ENCODE measurements around the gene CROCC2. TPM values are rescaled to one million over a fixed set of nuclear protein-coding genes. Genes with fewer than 3 reads are reported as not detected.

Gene CROCC2
- total and polyA plus RNA-seq, 2 of the 13 experiments (the other 11 are each of a cell fraction or from before 2014, with no cell fraction given) = not detected

DNA sequence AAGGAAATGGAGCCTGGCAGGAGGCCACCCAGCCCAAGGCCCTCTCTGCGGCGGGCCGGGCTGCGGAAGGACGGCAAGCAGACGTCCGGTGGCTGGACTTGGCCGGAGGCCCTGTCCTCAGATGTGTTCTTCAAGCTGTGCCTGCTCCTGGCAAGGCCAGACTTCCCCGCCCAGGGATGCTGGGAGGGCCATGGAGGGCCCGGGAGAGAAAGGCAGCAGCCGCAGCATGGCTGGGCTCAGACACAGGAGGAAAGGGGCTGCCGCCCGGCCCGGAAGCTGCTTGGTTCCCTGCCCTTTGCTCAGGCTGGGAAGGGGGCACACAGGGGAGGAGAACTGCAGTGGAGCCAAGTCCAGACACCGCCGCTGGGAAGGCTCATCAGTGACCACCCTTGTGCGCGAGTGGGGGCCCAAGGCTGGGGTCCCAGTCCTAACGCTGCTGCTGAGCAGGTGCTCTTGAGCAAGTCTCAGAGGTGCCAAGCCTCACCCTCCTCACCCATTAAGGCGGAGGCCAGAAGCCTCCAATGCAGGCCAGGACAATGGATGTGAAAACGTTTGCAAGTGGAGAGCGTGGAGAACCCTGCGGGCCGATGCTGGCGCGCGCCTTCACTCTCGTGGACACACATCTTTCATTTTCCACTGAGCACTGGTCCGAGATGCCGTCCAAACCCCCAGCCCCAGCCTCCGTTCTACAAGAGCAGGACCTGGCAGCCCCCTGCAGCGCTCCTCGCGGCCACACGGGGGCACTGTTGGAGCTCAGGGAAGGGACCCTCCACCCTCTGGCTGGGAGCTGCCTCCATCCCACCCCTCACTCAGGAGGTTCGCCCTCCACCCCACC, 7.9 kb downstream of the CROCC2 start (continued):
- TF ChIP-seq, protein P1, sequence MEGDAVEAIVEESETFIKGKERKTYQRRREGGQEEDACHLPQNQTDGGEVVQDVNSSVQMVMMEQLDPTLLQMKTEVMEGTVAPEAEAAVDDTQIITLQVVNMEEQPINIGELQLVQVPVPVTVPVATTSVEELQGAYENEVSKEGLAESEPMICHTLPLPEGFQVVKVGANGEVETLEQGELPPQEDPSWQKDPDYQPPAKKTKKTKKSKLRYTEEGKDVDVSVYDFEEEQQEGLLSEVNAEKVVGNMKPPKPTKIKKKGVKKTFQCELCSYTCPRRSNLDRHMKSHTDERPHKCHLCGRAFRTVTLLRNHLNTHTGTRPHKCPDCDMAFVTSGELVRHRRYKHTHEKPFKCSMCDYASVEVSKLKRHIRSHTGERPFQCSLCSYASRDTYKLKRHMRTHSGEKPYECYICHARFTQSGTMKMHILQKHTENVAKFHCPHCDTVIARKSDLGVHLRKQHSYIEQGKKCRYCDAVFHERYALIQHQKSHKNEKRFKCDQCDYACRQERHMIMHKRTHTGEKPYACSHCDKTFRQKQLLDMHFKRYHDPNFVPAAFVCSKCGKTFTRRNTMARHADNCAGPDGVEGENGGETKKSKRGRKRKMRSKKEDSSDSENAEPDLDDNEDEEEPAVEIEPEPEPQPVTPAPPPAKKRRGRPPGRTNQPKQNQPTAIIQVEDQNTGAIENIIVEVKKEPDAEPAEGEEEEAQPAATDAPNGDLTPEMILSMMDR (CRISPR knock-in tag; IDR thresholded peaks at IDR 0.05) = peak; percentile 98
- TF ChIP-seq MIXL1 (CRISPR knock-in tag; IDR thresholded peaks at IDR 0.05) = no peak
- TF ChIP-seq SKI (IDR thresholded peaks at IDR 0.05; ENCODE audit: partially characterized antibody) = no peak
- no peak for TF ChIP-seq SP1 (IDR thresholded peaks at IDR 0.05)
- TF ChIP-seq SP1 (CRISPR knock-in tag; IDR thresholded peaks at IDR 0.05) = no peak
- TF ChIP-seq ZNF160 (CRISPR knock-in tag; IDR thresholded peaks at IDR 0.05) = 0 out of 2 replicates have a peak, but pooled peaks have one; percentile 18
- TF ChIP-seq, protein P2, sequence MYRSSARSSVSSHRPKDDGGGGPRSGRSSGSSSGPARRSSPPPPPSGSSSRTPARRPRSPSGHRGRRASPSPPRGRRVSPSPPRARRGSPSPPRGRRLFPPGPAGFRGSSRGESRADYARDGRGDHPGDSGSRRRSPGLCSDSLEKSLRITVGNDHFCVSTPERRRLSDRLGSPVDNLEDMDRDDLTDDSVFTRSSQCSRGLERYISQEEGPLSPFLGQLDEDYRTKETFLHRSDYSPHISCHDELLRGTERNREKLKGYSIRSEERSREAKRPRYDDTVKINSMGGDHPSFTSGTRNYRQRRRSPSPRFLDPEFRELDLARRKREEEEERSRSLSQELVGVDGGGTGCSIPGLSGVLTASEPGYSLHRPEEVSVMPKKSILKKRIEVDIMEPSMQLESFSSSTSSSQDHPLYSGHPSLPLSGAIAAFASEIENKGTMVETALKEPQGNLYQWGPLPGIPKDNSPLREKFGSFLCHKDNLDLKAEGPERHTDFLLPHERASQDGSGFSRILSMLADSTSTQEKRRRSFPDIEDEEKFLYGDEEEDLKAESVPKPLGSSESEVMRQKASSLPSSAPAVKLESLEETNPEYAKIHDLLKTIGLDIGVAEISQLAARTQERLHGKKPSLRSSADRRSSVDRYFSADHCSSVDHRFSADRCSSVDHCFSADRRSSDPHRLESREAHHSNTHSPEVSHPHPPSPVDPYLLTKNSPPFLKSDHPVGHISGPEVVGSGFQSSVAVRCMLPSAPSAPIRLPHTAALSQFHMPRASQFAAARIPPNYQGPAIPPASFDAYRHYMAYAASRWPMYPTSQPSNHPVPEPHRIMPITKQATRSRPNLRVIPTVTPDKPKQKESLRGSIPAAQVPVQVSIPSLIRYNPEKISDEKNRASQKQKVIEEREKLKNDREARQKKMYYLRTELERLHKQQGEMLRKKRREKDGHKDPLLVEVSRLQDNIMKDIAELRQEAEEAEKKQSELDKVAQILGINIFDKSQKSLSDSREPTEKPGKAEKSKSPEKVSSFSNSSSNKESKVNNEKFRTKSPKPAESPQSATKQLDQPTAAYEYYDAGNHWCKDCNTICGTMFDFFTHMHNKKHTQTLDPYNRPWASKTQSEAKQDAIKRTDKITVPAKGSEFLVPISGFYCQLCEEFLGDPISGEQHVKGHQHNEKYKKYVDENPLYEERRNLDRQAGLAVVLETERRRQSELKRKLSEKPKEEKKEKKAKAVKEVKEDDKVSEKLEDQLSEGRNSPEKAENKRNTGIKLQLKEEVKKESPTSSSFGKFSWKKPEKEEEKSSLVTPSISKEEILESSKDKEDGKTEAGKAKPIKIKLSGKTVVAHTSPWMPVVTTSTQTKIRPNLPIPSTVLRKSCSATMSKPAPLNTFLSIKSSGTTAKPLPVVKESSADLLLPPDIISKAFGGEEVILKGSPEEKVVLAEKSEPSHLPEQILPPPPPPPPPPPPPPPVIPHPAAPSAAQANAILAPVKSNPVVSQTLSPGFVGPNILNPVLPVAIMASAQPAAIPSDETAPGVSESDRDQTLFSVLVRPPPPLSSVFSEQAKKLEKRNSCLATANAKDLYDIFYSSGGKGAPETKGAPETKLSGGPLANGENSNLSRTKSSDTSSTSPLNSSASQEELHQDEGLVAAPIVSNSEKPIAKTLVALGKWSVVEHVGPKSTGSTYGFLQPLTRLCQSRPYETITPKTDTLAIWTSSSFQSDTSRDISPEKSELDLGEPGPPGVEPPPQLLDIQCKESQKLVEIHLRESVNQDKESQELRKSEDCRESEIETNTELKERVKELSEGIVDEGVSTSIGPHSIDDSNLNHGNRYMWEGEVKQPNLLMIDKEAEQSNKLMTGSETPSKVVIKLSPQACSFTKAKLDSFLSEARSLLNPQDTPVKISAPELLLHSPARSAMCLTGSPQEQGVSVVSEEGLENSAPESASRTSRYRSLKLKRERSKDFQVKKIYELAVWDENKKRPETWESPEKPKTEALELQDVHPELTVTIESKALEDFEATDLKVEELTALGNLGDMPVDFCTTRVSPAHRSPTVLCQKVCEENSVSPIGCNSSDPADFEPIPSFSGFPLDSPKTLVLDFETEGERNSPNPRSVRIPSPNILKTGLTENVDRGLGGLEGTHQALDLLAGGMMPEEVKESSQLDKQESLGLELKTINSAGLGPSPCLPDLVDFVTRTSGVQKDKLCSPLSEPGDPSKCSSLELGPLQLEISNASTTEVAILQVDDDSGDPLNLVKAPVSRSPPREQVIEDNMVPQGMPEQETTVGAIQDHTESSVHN (CRISPR knock-in tag; IDR thresholded peaks at IDR 0.05) = no peak
- TF ChIP-seq, protein P3, sequence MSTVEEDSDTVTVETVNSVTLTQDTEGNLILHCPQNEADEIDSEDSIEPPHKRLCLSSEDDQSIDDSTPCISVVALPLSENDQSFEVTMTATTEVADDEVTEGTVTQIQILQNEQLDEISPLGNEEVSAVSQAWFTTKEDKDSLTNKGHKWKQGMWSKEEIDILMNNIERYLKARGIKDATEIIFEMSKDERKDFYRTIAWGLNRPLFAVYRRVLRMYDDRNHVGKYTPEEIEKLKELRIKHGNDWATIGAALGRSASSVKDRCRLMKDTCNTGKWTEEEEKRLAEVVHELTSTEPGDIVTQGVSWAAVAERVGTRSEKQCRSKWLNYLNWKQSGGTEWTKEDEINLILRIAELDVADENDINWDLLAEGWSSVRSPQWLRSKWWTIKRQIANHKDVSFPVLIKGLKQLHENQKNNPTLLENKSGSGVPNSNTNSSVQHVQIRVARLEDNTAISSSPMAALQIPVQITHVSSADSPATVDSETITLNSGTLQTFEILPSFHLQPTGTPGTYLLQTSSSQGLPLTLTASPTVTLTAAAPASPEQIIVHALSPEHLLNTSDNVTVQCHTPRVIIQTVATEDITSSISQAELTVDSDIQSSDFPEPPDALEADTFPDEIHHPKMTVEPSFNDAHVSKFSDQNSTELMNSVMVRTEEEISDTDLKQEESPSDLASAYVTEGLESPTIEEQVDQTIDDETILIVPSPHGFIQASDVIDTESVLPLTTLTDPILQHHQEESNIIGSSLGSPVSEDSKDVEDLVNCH (CRISPR knock-in tag; IDR thresholded peaks at IDR 0.05) = no peak
- TF ChIP-seq ZSCAN25 (CRISPR knock-in tag; IDR thresholded peaks at IDR 0.05) = peak; percentile 82
- 0 out of 2 replicates have a peak, but pooled peaks have one; percentile 32 for TF ChIP-seq ZNF543 (CRISPR knock-in tag; IDR thresholded peaks at IDR 0.05)
- TF ChIP-seq ZSCAN12 (CRISPR knock-in tag; IDR thresholded peaks at IDR 0.05) = no peak
- no peak for TF ChIP-seq SRF (IDR thresholded peaks at IDR 0.05; ENCODE audit: low read depth, low read length)
- TF ChIP-seq SAFB2 (CRISPR knock-in tag; IDR thresholded peaks at IDR 0.05; ENCODE audit: borderline replicate concordance, low read depth) = no peak
- no peak for TF ChIP-seq ZNF235 (CRISPR knock-in tag; IDR thresholded peaks at IDR 0.05; ENCODE audit: borderline replicate concordance)
- no peak for TF ChIP-seq MAF1 (CRISPR knock-in tag; IDR thresholded peaks at IDR 0.05; ENCODE audit: borderline replicate concordance)
- TF ChIP-seq ZNF841 (CRISPR knock-in tag; IDR thresholded peaks at IDR 0.05; ENCODE audit: borderline replicate concordance) = no peak
- peak; percentile 48; the same call in 1 of the 2 replicates for TF ChIP-seq ERF (CRISPR knock-in tag; IDR thresholded peaks at IDR 0.05)
- TF ChIP-seq ZNF296 (CRISPR knock-in tag; conservative IDR thresholded peaks at IDR 0.05) = no peak

Data from HepG2 (cell line).